RWPE2 (cell line): ENCODE measurements around the gene GPN2.
"Not testable (repeated sequence)": the region's sequence is repeated elsewhere in the genome, so short reads cannot be mapped to it uniquely, and the experiment has no call there.

ENCODE experiments used
- ATAC-seq: fragments of 200-7000 bp; cut with Tn5 transposase; 3 replicates; pipeline ENCODE4 v1.9.1; 2021; ENCODE audit warnings: low read depth
- DNase-seq: peaks from one replicate; pipeline ENCODE4 v3.0.0-alpha.2; 2020; ENCODE audit warnings: low spot score
- H3K27ac ChIP-seq: fragments of 450-650 bp; 2 replicates; pipeline ENCODE4 v1.5.1; 2017; ENCODE audit warnings: mild to moderate bottlenecking; ENCODE audit not compliant: poor library complexity, severe bottlenecking
- H3K27me3 ChIP-seq: fragments of 250-450 bp; sonication (Bioruptor Pico); 2 replicates; pipeline ENCODE4 v1.5.1; 2021; ENCODE audit warnings: mild to moderate bottlenecking, moderate library complexity; ENCODE audit not compliant: insufficient read depth, poor library complexity, severe bottlenecking
- H3K36me3 ChIP-seq: fragments of 250-450 bp; sonication (Bioruptor Pico); 2 replicates; pipeline ENCODE4 v1.5.1; 2020; ENCODE audit warnings: low read depth, mild to moderate bottlenecking, moderate library complexity
- H3K4me1 ChIP-seq: fragments of 250-450 bp; sonication (Bioruptor Pico); 2 replicates; pipeline ENCODE4 v1.5.1; 2021; ENCODE audit warnings: mild to moderate bottlenecking, moderate library complexity; ENCODE audit not compliant: insufficient read depth, poor library complexity, severe bottlenecking
- H3K4me3 ChIP-seq: fragments of 250-450 bp; sonication (Bioruptor Pico); 2 replicates; pipeline ENCODE4 v1.5.1; 2021; ENCODE audit warnings: mild to moderate bottlenecking, moderate library complexity; ENCODE audit not compliant: severe bottlenecking
- H3K9me3 ChIP-seq: fragments of 250-450 bp; sonication (Bioruptor Pico); 2 replicates; pipeline ENCODE4 v1.5.1; 2021; ENCODE audit warnings: mild to moderate bottlenecking, moderate library complexity; ENCODE audit not compliant: severe bottlenecking
- CTCF ChIP-seq: fragments of 450-650 bp; IDR thresholded peaks from one replicate; pipeline ENCODE4 v1.5.1; 2017; ENCODE audit warnings: mild to moderate bottlenecking, moderate library complexity; ENCODE audit not compliant: poor library complexity, severe bottlenecking

Gene GPN2

GRCh38 chr1:26890467-26890796, 349 bp upstream of the GPN2 start:
- Histone ChIP-seq H3K36me3 (peaks cover 66% of the 10 kb centered on the region), H3K4me1 (peaks cover 16% of the 10 kb centered on the region), H3K27ac (peak overlapping the region; percentile 64), H3K4me3 (peak overlapping the region; percentile 70), H3K9me3 (no peaks in the 10 kb centered on the region), H3K27me3 (no peaks in the 10 kb centered on the region)
- DNase-seq (no peak), ATAC-seq (peak; percentile 13; the same call in 2 of the 3 replicates)
- TF ChIP-seq CTCF: no peak

- Histone ChIP-seq H3K36me3 (peaks cover 67% of the 10 kb centered on the region), H3K27me3 (no peaks in the 10 kb centered on the region), H3K4me1 (no peaks in the 10 kb centered on the region), H3K9me3 (no peaks in the 10 kb centered on the region), H3K27ac (peak overlapping the region; percentile 64), H3K4me3 (no peak overlapping the region)
- DNase-seq (no peak), ATAC-seq (no peak)
- no peak for TF ChIP-seq CTCF
These were observed 1.9 kb downstream of the GPN2 start for GRCh38 chr1:26888231-26888630.

GRCh38 chr1:26887125-26887524, 3.0 kb downstream of the GPN2 start:
- no peak overlapping the region for H3K4me3 ChIP-seq
- no peaks in the 10 kb centered on the region for H3K4me1 ChIP-seq
- TF ChIP-seq CTCF: peak; percentile 62
- DNase-seq (no peak), ATAC-seq (peak; percentile 21; the same call in 1 of the 3 replicates)
- no peak overlapping the region for H3K27ac ChIP-seq
- H3K27me3 ChIP-seq: no peaks in the 10 kb centered on the region
- H3K36me3 ChIP-seq: peaks cover 68% of the 10 kb centered on the region
- no peaks in the 10 kb centered on the region for H3K9me3 ChIP-seq

GRCh38 chr1:26882696-26883463, 7.2 kb downstream of the GPN2 start:
- no peak for TF ChIP-seq CTCF
- peaks cover 85% of the 10 kb centered on the region for H3K36me3 ChIP-seq
- peaks cover under 1% of the 10 kb centered on the region for H3K4me1 ChIP-seq

GRCh38 chr1:26881611-26882010, 8.5 kb downstream of the GPN2 start:
- not testable (repeated sequence) for H3K4me3 ChIP-seq, H3K4me1 ChIP-seq, DNase-seq, ATAC-seq, H3K9me3 ChIP-seq, H3K27me3 ChIP-seq, H3K27ac ChIP-seq
- peaks cover 83% of the 10 kb centered on the region for H3K36me3 ChIP-seq

More at GRCh38 chr1:26882696-26883463, 7.2 kb downstream of the GPN2 start:
- Histone ChIP-seq H3K27ac (no peak overlapping the region), H3K4me3 (no peak overlapping the region), H3K9me3 (no peaks in the 10 kb centered on the region), H3K27me3 (no peaks in the 10 kb centered on the region)
- DNase-seq (no peak), ATAC-seq (no peak)
